IMR-90 (cell line): Measurements from ENCODE around the gene CSNK1D. TPM values are rescaled to one million over a fixed set of nuclear protein-coding genes. Genes with fewer than 3 reads are reported as not detected.
"Not testable (repeated sequence)": the region's sequence is repeated elsewhere in the genome, so short reads cannot be mapped to it uniquely, and the experiment has no call there.

Source experiments
- ATAC-seq: fragments of 200-7000 bp; cut with Tn5 transposase; 2 replicates; pipeline ENCODE4 v1.9.1; 2020; ENCODE audit warnings: low read depth, mild to moderate bottlenecking, moderate library complexity
- BruUV-seq: library from RNA; stranded (reverse); fragments of 400-500 nt; replicated peaks from 2 replicates; lab custom pipeline; 2021; lab: Mats Ljungman, UMichigan
- CTCF ChIA-PET: fragments of 300-600 bp; formaldehyde crosslinking; extraction: SDS; loops from one replicate; lab custom pipeline; 2021; ENCODE audit warnings: antibody characterized with exemption; lab: Yijun Ruan, JAX
- POLR2A ChIA-PET: fragments of 300-600 bp; sonication (Branson Sonifier 250); formaldehyde crosslinking; loops from one replicate; lab custom pipeline; 2022; ENCODE audit warnings: antibody characterized with exemption; ENCODE audit not compliant: unreplicated experiment; lab: Charles Lee
- DNase-seq: peaks from one replicate; pipeline ENCODE4 v3.0.0; 2013
- H2AFZ ChIP-seq: replicated peaks from 2 replicates; pipeline ENCODE3; 2013; ENCODE audit warnings: low read length, mild to moderate bottlenecking; ENCODE audit not compliant: poor library complexity
- H2AK5ac ChIP-seq: 2 replicates; pipeline ENCODE4 v1.6.1; 2013; ENCODE audit warnings: low read depth, low read length, inconsistent platforms
- H2AK9ac ChIP-seq: replicated peaks from 2 replicates; pipeline ENCODE3; 2013; ENCODE audit warnings: mild to moderate bottlenecking, low read depth, low read length, moderate library complexity; ENCODE audit not compliant: poor library complexity
- H2BK120ac ChIP-seq: 2 replicates; pipeline ENCODE4 v1.6.1; 2013; ENCODE audit warnings: low read depth, low read length, inconsistent platforms
- H2BK15ac ChIP-seq: 3 replicates; pipeline ENCODE4 v1.6.1; 2013; ENCODE audit warnings: low read depth, low read length, inconsistent platforms
- H2BK20ac ChIP-seq: 2 replicates; pipeline ENCODE4 v1.6.1; 2013; ENCODE audit warnings: low read depth, mild to moderate bottlenecking, inconsistent platforms, low read length, moderate library complexity
- H2BK5ac ChIP-seq: 2 replicates; pipeline ENCODE4 v1.6.1; 2013; ENCODE audit warnings: mild to moderate bottlenecking, low read depth, low read length, inconsistent platforms; ENCODE audit not compliant: poor library complexity, severe bottlenecking
- H3K14ac ChIP-seq: replicated peaks from 2 replicates; pipeline ENCODE4 v1.6.1; 2013; ENCODE audit warnings: low read depth, low read length, inconsistent platforms
- H3K18ac ChIP-seq: 2 replicates; pipeline ENCODE4 v1.6.1; 2013; ENCODE audit warnings: low read depth, low read length, control low read depth
- H3K23ac ChIP-seq: 2 replicates; pipeline ENCODE4 v1.6.1; 2013; ENCODE audit warnings: low read depth, low read length, inconsistent platforms
- H3K27ac ChIP-seq: 2 replicates; pipeline ENCODE4 v1.5.1; 2013; ENCODE audit warnings: mild to moderate bottlenecking, control low read depth, low read length; ENCODE audit not compliant: insufficient read depth
- H3K27me3 ChIP-seq: 2 replicates; pipeline ENCODE4 v1.6.1; 2013; ENCODE audit warnings: low read length; ENCODE audit not compliant: control insufficient read depth, insufficient read depth
- H3K36me3 ChIP-seq: 2 replicates; pipeline ENCODE4 v1.6.1; 2013; ENCODE audit warnings: low read length, mixed read lengths; ENCODE audit not compliant: control insufficient read depth, insufficient read depth
- H3K4ac ChIP-seq: 2 replicates; pipeline ENCODE4 v1.6.1; 2013; ENCODE audit warnings: low read depth, low read length, inconsistent platforms
- H3K4me1 ChIP-seq: 2 replicates; pipeline ENCODE4 v1.6.1; 2013; ENCODE audit warnings: low read length, mixed read lengths; ENCODE audit not compliant: control insufficient read depth, insufficient read depth
- H3K4me2 ChIP-seq: 2 replicates; pipeline ENCODE4 v1.6.1; 2013; ENCODE audit warnings: low read depth, mild to moderate bottlenecking, control low read depth, low read length, moderate library complexity
- H3K4me3 ChIP-seq: 2 replicates; pipeline ENCODE4 v1.5.1; 2013; ENCODE audit warnings: low read depth, mild to moderate bottlenecking, control low read depth, low read length, moderate library complexity; ENCODE audit not compliant: insufficient read depth
- H3K56ac ChIP-seq: 2 replicates; pipeline ENCODE4 v1.6.1; 2013; ENCODE audit warnings: low read length, inconsistent platforms; ENCODE audit not compliant: insufficient read depth; ENCODE audit errors: extremely low read depth
- H3K79me1 ChIP-seq, 2 experiments: 2 replicates each; pipeline ENCODE4 v1.6.1; 2013; ENCODE audit warnings: low read length in 2 of 2, inconsistent platforms in 1 of 2, low read depth in 1 of 2
- H3K9ac ChIP-seq: 2 replicates; pipeline ENCODE4 v1.6.1; 2013; ENCODE audit warnings: low read depth, low read length, control low read depth
- H3K9me1 ChIP-seq: 2 replicates; pipeline ENCODE4 v1.6.1; 2013; ENCODE audit warnings: low read length, inconsistent platforms; ENCODE audit not compliant: insufficient read depth
- H3K9me3 ChIP-seq: 2 replicates; pipeline ENCODE4 v1.6.1; 2013; ENCODE audit warnings: low read length; ENCODE audit not compliant: control insufficient read depth, insufficient read depth
- H4K20me1 ChIP-seq: 2 replicates; pipeline ENCODE4 v1.6.1; 2013; ENCODE audit warnings: low read length, inconsistent platforms; ENCODE audit not compliant: insufficient read depth
- H4K5ac ChIP-seq: 2 replicates; pipeline ENCODE4 v1.6.1; 2013; ENCODE audit warnings: mild to moderate bottlenecking, low read depth, low read length, control low read depth
- H4K8ac ChIP-seq, 2 experiments: 2 replicates each; pipeline ENCODE4 v1.6.1; 2013; ENCODE audit warnings: low read depth in 2 of 2, low read length in 2 of 2, control low read depth in 1 of 2, inconsistent platforms in 1 of 2
- H4K91ac ChIP-seq: 2 replicates; pipeline ENCODE4 v1.6.1; 2013; ENCODE audit warnings: low read depth, low read length, inconsistent platforms; ENCODE audit not compliant: insufficient read depth
- WGBS, 2 experiments: methylation state at CpG; one replicate each; pipeline versions ENCODE4 v1.1.5 to v1.1.7; 2013; ENCODE audit warnings: missing lambda C conversion rate in 2 of 2; ENCODE audit not compliant: insufficient read length in 1 of 2; ENCODE audit errors: extremely low coverage in 2 of 2; 5-methylcytosine and 5-hydroxymethylcytosine counted together
- dilution Hi-C: fragments of 300-500 bp; cut with HindIII; formaldehyde crosslinking; loops from one replicate; pipeline ENCODE4 v1.14.3; 2018; ENCODE audit warnings: low sequenced_read_pairs; ENCODE audit not compliant: unreplicated experiment
- in situ Hi-C: fragments of 300-500 bp; cut with MboI; formaldehyde crosslinking; loops from 3 replicates; pipeline ENCODE4 v1.14.3; 2019; ENCODE audit warnings: low sequenced_read_pairs, inconsistent platforms, mixed read lengths
- intact Hi-C: fragments of 100-400 bp; cut with micrococcal nuclease; formaldehyde crosslinking; loops from 2 replicates; pipeline ENCODE4 v1.10.0; 2022
- polyA plus RNA-seq, 3 experiments: library from polyadenylated mRNA; depleted of rRNA; stranded (reverse); fragments of >200 nt; gene quantifications; 2 replicates each; pipeline ENCODE4 v1.2.3, GENCODE V29; 2012; ENCODE audit warnings: low replicate concordance in 1 of 3
- total RNA-seq: library from RNA; depleted of rRNA; stranded (reverse); fragments of >200 nt; gene quantifications from 2 replicates; pipeline ENCODE4 v1.2.3, GENCODE V29; 2012

The CSNK1D gene
- total and polyA plus RNA-seq, 2 of the 4 experiments (the other 2 are of a cell fraction): 47.1 to 186 TPM

DNA sequence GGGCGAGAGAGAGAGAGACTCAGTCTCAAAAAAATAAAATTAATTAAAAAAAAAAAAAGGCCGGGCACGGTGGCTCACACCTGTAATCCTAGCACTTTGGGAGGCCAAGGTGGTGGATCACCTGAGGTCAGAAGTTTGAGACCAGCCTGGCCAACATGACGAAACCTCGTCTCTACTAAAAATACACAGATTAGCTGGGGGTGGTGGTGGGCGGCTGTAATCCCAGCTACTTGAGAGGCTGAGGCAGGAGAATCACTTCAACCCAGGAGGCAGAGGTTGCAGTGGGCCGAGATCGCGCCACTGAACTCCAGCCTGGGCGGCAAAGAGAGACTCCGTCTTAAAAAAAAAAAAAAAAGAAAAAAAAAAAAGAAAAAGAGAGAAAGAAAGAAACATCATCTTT is 62.8 kb downstream of the CSNK1D start:
- no CpG with 5 or more reads among the region's 11 CpGs for WGBS, 2 experiments
- H2AK5ac ChIP-seq, DNase-seq, H3K9me1 ChIP-seq, H2BK120ac ChIP-seq, H2BK5ac ChIP-seq, H3K27ac ChIP-seq, H2BK15ac ChIP-seq, H4K8ac ChIP-seq, H2AFZ ChIP-seq, H3K27me3 ChIP-seq, H2BK20ac ChIP-seq, ATAC-seq, H3K9ac ChIP-seq, H3K36me3 ChIP-seq, H4K20me1 ChIP-seq, H4K91ac ChIP-seq, H3K14ac ChIP-seq, H3K4me2 ChIP-seq, H3K23ac ChIP-seq, H3K56ac ChIP-seq, H3K18ac ChIP-seq, BruUV-seq, H2AK9ac ChIP-seq, H3K4me3 ChIP-seq, in situ Hi-C loops, H3K4ac ChIP-seq, H4K5ac ChIP-seq, intact Hi-C loops, H3K9me3 ChIP-seq, CTCF ChIA-PET, POLR2A ChIA-PET, dilution Hi-C loops: not testable (repeated sequence)
- Histone ChIP-seq H3K4me1 (peaks cover 18% of the 10 kb centered on the region), H3K79me1 (peaks cover 12 to 50% of the 10 kb centered on the region in 2 experiments; a peak in 3 of 4 replicates)
